Hepatocyte (in vitro differentiated cells): Measurements from ENCODE around the gene HNRNPF. TPM values are rescaled to one million over a fixed set of nuclear protein-coding genes. Genes with fewer than 3 reads are reported as not detected.
A peak's percentile ranks its signal among the peaks of the same experiment; 100 is the strongest.

ENCODE experiments used
- DNase-seq: peaks from one replicate; pipeline ENCODE4 v3.0.0-alpha.2; 2016; ENCODE audit warnings: low spot score
- H2AFZ ChIP-seq: fragments of 200-600 bp; sonication (generic); 2 replicates; pipeline ENCODE4 v1.6.0; 2016; ENCODE audit warnings: antibody characterized with exemption, mild to moderate bottlenecking
- H3K27ac ChIP-seq: fragments of 200-600 bp; sonication (generic); 2 replicates; pipeline ENCODE4 v1.5.1; 2016; ENCODE audit warnings: mild to moderate bottlenecking
- H3K27me3 ChIP-seq: fragments of 200-600 bp; sonication (generic); 2 replicates; pipeline ENCODE4 v1.6.1; 2016
- H3K36me3 ChIP-seq: fragments of 200-600 bp; sonication (generic); replicated peaks from 2 replicates; pipeline ENCODE4 v1.5.1; 2016; ENCODE audit warnings: low read depth; ENCODE audit not compliant: insufficient read depth
- H3K4me1 ChIP-seq: fragments of 200-600 bp; sonication (generic); 2 replicates; pipeline ENCODE4 v1.5.1; 2016; ENCODE audit warnings: mild to moderate bottlenecking, moderate library complexity; ENCODE audit not compliant: insufficient read depth
- H3K4me2 ChIP-seq: fragments of 200-600 bp; sonication (generic); 2 replicates; pipeline ENCODE4 v1.6.0; 2016
- H3K4me3 ChIP-seq: fragments of 200-600 bp; sonication (generic); 2 replicates; pipeline ENCODE4 v1.5.1; 2016; ENCODE audit warnings: mild to moderate bottlenecking
- H3K79me2 ChIP-seq: fragments of 200-600 bp; sonication (generic); 2 replicates; pipeline ENCODE4 v1.6.0; 2017; ENCODE audit warnings: mild to moderate bottlenecking
- H3K9me2 ChIP-seq: fragments of 200-600 bp; sonication (generic); replicated peaks from 2 replicates; pipeline ENCODE4 v1.6.0; 2017; ENCODE audit warnings: mild to moderate bottlenecking; ENCODE audit not compliant: insufficient read depth
- H3K9me3 ChIP-seq: fragments of 200-600 bp; sonication (generic); 2 replicates; pipeline ENCODE4 v1.5.1; 2016; ENCODE audit warnings: low read depth, mild to moderate bottlenecking
- H4K20me1 ChIP-seq: fragments of 200-600 bp; sonication (generic); 2 replicates; pipeline ENCODE4 v1.6.0; 2016; ENCODE audit warnings: mild to moderate bottlenecking; ENCODE audit not compliant: insufficient read depth, poor library complexity, severe bottlenecking
- CTCF ChIP-seq: fragments of 200-600 bp; sonication (generic); IDR thresholded peaks from 2 replicates; pipeline ENCODE4 v1.5.1; 2016; ENCODE audit warnings: antibody characterized with exemption, mild to moderate bottlenecking; ENCODE audit not compliant: poor library complexity
- EZH2 ChIP-seq: fragments of 200-600 bp; sonication (generic); IDR thresholded peaks from 2 replicates; pipeline ENCODE4 v1.6.1; 2016; ENCODE audit warnings: antibody characterized with exemption, mild to moderate bottlenecking, borderline replicate concordance
- EZH2phosphoT487 ChIP-seq: fragments of 200-600 bp; sonication (generic); IDR thresholded peaks from one replicate; pipeline ENCODE4 v1.6.1; 2018; ENCODE audit warnings: antibody characterized with exemption, mild to moderate bottlenecking, low read depth, moderate library complexity; ENCODE audit not compliant: unreplicated experiment, severe bottlenecking
- WGBS: methylation state at CpG from one replicate; pipeline ENCODE4 v1.1.6; 2016; ENCODE audit warnings: low lambda C conversion rate; ENCODE audit errors: missing lambda C conversion rate; 5-methylcytosine and 5-hydroxymethylcytosine counted together
- polyA plus RNA-seq: library from polyadenylated mRNA; unstranded; fragments of >200 nt; fragmentation: Nextera tagmentation; extraction: Ambion mirVana; gene quantifications from 2 replicates; pipeline ENCODE4 v1.2.1, GENCODE V29; 2016
- total RNA-seq: library from RNA; depleted of rRNA; stranded (reverse); fragments of >200 nt; gene quantifications from 2 replicates; pipeline ENCODE4 v1.2.3, GENCODE V29; 2014

HNRNPF gene
- total and polyA plus RNA-seq, 2 experiments from 2014 or later, result 134 to 217 TPM

- DNase-seq, result no peak
- Histone ChIP-seq H3K4me1 (peaks cover 18% of the 10 kb centered on the region), H2AFZ (no peak overlapping the region), H3K9me3 (no peaks in the 10 kb centered on the region), H3K27me3 (no peaks in the 10 kb centered on the region), H4K20me1 (peaks cover 86% of the 10 kb centered on the region), H3K4me3 (no peak overlapping the region), H3K36me3 (peaks cover 5% of the 10 kb centered on the region), H3K79me2 (peaks cover 80% of the 10 kb centered on the region), H3K9me2 (no peaks in the 10 kb centered on the region), H3K27ac (no peak overlapping the region), H3K4me2 (peak overlapping the region; percentile 18)
- WGBS, result 51% methylated on average over 3 of the region's 3 CpGs
- TF ChIP-seq CTCF (no peak), EZH2 (no peak), EZH2phosphoT487 (no peak)
Observed at GRCh38 chr10:43389867-43390266, 19.1 kb downstream of the HNRNPF start.

DNA sequence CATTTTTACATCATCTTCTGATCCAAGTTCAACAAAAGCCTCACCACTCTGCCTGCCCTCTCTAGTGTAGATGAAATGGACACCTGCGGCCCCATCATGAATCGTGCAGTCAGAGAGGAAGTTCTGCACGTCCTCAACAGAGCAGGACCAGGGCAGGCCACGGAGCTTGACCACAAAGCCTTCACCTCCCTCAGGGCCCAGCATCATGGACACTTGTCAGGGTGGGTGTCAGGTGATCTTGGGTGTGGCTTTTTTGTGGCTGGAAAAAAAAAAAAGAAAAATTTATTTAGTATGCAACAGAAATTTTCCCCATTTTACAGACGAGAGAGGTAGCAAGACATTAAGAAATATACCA, 21.3 kb downstream of the HNRNPF start:
- DNase-seq, result no peak
- WGBS, result 93% methylated on average over 5 of the region's 5 CpGs
- peaks cover 58% of the 10 kb centered on the region for H3K79me2 ChIP-seq
- no peaks in the 10 kb centered on the region for H3K27me3 ChIP-seq
- no peak overlapping the region for H3K4me2 ChIP-seq
- H3K9me2 ChIP-seq, result no peaks in the 10 kb centered on the region
- TF ChIP-seq EZH2 (no peak), CTCF (no peak), EZH2phosphoT487 (no peak)
- H3K4me3 ChIP-seq, result no peak overlapping the region
- H4K20me1 ChIP-seq, result peaks cover 65% of the 10 kb centered on the region
- peaks cover 5% of the 10 kb centered on the region for H3K36me3 ChIP-seq
- H3K4me1 ChIP-seq, result peaks cover 14% of the 10 kb centered on the region
- no peaks in the 10 kb centered on the region for H3K9me3 ChIP-seq
- no peak overlapping the region for H3K27ac ChIP-seq
- no peak overlapping the region for H2AFZ ChIP-seq

- TF ChIP-seq EZH2, result no peak
- H2AFZ ChIP-seq, result no peak overlapping the region
- H3K9me2 ChIP-seq, result no peaks in the 10 kb centered on the region
- H3K9me3 ChIP-seq, result no peaks in the 10 kb centered on the region
- DNase-seq, result no peak
- H3K36me3 ChIP-seq, result peaks cover 5% of the 10 kb centered on the region
- no peaks in the 10 kb centered on the region for H3K27me3 ChIP-seq
- no peak overlapping the region for H3K4me2 ChIP-seq
- H4K20me1 ChIP-seq, result peaks cover 60% of the 10 kb centered on the region
- no peak overlapping the region for H3K27ac ChIP-seq
- H3K4me3 ChIP-seq, result no peak overlapping the region
- H3K4me1 ChIP-seq, result peaks cover 9% of the 10 kb centered on the region
- H3K79me2 ChIP-seq, result peaks cover 52% of the 10 kb centered on the region
- 95% methylated on average over 29 of the region's 29 CpGs for WGBS
Observed at GRCh38 chr10:43386981-43387677, 21.9 kb downstream of the HNRNPF start.

- Histone ChIP-seq H3K9me2 (no peaks in the 10 kb centered on the region), H2AFZ (no peak overlapping the region), H3K9me3 (no peaks in the 10 kb centered on the region), H3K27ac (no peak overlapping the region), H3K4me3 (no peak overlapping the region), H3K79me2 (peaks cover 47% of the 10 kb centered on the region), H3K4me1 (peaks cover 7% of the 10 kb centered on the region), H3K36me3 (peaks cover 5% of the 10 kb centered on the region), H3K27me3 (no peaks in the 10 kb centered on the region), H4K20me1 (peaks cover 55% of the 10 kb centered on the region), H3K4me2 (no peak overlapping the region)
- WGBS, result 95% methylated on average over 4 of the region's 4 CpGs
- no peak for DNase-seq
- TF ChIP-seq CTCF, result no peak
- no peak for TF ChIP-seq EZH2phosphoT487
- no peak for TF ChIP-seq EZH2
Observed at GRCh38 chr10:43386549-43386948, 22.4 kb downstream of the HNRNPF start.
